Prostate gland (tissue), 2 donors: ENCODE data around the gene TMEM170B.

Experiments used
- POLR2A ChIP-seq: fragments of 450-650 bp; IDR thresholded peaks from one replicate; pipeline ENCODE4 v1.6.1; 2016; ENCODE audit warnings: antibody characterized with exemption, mild to moderate bottlenecking
- TF ChIP-seq, protein P1 (sequence below), 4 experiments: fragments of 200-600 bp in 2 of 4; fragments of 450-650 bp in 2 of 4; sonication (generic) in 2 of 4; IDR thresholded peaks; 1 replicate in 3 of 4; 2 replicates in 1 of 4; pipeline ENCODE4 v1.5.1; 2016 to 2019; ENCODE audit warnings: antibody characterized with exemption in 4 of 4, mild to moderate bottlenecking in 2 of 4, moderate library complexity in 2 of 4

DNA sequence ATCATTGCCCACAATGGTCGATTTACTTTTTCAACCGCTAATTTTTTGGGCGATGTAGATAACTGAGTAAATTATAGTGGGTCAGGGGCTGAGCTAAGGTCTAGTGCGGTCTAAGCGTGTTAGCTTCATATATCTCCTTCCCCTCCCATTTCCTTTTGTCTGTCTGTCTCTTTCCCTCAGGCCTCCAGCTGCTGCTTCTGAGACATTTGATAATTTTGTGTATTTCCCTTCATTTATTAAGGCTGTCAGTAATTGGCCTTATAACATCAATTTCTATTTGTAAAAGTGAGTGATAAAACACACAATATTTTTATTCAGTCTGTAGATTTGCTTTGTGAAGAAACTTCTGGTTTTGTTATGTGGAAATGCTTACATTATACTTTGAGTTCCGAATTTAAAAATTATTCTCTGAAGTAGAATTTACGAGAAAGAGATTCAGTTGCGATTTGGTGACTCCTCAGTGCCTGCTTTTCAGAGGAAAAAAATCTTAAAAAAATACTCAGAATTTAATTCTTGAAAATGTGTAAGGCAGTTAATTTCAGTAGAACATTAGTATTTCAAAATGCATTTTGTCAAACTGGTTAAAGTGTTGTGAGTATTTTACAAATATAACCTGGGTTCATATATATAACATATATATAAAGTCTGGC is 1.4 kb downstream of the TMEM170B start:
- TF ChIP-seq, protein P1, sequence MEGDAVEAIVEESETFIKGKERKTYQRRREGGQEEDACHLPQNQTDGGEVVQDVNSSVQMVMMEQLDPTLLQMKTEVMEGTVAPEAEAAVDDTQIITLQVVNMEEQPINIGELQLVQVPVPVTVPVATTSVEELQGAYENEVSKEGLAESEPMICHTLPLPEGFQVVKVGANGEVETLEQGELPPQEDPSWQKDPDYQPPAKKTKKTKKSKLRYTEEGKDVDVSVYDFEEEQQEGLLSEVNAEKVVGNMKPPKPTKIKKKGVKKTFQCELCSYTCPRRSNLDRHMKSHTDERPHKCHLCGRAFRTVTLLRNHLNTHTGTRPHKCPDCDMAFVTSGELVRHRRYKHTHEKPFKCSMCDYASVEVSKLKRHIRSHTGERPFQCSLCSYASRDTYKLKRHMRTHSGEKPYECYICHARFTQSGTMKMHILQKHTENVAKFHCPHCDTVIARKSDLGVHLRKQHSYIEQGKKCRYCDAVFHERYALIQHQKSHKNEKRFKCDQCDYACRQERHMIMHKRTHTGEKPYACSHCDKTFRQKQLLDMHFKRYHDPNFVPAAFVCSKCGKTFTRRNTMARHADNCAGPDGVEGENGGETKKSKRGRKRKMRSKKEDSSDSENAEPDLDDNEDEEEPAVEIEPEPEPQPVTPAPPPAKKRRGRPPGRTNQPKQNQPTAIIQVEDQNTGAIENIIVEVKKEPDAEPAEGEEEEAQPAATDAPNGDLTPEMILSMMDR (IDR thresholded peaks at IDR 0.05): no peak
- TF ChIP-seq POLR2A: no peak
